Myocyte (in vitro differentiated cells): ENCODE data around the gene PSMG4. TPM values are rescaled to one million over a fixed set of nuclear protein-coding genes. Genes with fewer than 3 reads are reported as not detected.

Source experiments
- DNase-seq: peaks from one replicate; pipeline ENCODE4 v3.0.0-alpha.2; 2012; ENCODE audit warnings: low read depth
- polyA plus RNA-seq: library from polyadenylated mRNA; unstranded; fragments of >200 nt; gene quantifications from one replicate; pipeline ENCODE4 v1.2.1, GENCODE V29; 2012; ENCODE audit warnings: missing spikeins
- total RNA-seq: library from RNA; depleted of rRNA; stranded (reverse); fragments of >200 nt; gene quantifications from 2 replicates; pipeline ENCODE4 v1.2.3, GENCODE V29; 2014

The PSMG4 gene, protein sequence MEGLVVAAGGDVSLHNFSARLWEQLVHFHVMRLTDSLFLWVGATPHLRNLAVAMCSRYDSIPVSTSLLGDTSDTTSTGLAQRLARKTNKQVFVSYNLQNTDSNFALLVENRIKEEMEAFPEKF
- 16.8 and 43.0 TPM in 2 replicates for total RNA-seq
- polyA plus RNA-seq = 29.4 TPM

DNA sequence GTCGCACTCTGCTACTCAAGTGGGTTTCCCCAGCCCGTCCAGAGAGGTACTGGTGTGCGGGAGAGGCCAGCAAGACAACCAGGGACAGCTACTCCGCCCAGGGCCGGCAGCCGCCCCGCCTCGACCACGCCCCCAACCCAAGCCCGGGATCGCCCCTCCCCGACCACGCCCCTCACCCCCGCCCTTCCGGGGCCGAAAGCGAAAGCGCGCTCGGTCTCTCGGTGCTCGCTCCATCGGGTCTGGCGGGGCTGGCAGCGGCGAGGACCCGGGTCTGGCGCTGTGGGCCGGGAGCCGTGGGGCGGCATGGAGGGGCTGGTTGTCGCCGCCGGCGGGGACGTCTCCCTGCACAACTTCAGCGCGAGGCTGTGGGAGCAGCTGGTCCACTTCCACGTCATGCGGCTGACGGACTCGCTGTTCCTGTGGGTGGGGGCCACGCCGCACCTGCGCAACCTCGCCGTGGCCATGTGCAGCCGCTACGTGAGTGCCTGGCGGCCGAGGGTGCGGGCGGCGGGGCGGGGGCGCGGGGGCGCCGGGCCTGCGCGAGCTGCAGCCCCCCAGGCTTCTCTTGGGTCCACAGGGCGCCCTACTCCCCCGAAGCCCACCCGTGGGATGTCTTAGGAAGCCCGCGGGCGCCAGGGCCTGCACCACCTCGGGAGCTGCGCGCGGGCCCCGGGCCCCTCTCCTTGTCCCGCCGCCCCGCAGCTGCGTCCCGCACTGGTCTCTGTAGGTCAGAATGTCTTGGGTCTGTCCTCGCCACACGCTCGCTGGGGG is at the start of gene PSMG4:
Gene PSMG4, plus strand, starts transcription at position 228 of the 771 bp plus-strand sequence. Its CDS starts 76 bp downstream, at position 304.
- DNase-seq = peak; percentile 92

DNA sequence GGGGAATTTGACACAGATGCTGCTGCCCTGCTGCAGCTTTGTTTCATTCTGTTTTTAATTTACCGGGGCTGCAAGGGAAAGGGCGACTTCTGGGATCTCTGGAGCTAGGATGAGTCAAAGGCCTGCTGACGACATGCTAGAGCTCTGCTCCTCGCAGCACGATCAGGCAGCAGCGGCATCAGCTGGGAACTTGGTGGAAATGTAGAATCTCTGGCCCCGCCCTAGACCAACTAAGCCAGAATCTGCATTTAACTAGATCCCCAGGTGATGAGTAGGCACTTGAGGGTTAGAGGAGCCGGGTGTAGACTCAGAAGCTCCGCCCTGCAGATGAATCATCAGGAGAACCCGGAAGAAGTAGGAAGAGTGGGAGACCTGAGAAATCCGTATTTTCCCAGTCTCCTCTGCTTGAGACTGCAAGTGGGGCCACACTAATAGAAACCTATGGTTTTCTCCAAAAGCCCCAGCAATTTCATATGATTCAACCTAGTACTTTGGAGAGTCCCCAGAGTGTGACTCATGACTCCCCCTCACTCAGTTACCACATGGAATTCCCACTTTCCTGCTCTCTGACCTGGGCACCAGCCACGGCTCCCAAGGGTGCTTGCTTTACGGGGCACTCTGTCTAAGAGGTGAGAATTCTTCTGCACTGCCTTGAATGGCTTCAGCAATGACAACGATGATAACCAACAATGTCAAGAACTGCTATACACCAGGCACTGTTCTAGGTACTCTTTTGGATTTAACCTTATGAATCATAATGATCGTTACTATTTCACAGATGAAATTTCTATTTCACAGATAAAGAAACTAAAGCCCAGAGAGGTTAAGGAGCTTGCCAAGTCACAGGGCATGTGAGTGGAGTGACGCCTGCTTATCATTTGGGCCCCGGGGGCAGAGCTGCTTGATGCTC is 49.4 kb upstream of the PSMG4 start:
- DNase-seq = peak; percentile 96

DNA sequence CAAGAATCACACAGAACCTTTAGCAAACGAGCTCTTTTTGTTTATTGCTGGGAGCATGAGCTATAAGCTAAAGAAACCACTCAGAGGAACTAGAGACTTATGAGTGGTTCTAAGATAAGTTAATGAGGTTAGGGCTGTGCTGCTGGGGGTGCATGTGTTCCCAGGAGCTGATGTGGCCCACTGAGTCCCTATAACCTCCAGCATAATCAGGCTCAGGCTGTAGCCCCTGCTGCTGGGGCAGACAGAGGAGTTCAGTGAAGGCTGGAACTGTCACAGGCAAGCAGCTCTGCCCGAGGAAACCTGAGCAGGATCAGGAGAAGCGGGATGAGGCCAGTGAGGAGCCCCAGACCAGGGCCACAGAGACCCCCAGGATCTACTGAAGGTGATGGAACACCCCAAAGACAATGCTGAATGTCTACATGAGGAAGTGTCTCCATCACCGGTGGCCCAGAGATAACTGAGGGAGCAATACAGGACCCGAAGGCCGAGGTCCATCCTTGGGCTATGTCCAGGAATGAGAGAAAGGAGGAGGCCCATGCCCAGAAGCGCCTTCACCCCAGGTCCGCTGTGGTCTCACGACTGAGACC is 48.6 kb upstream of the PSMG4 start:
- DNase-seq = no peak

DNA sequence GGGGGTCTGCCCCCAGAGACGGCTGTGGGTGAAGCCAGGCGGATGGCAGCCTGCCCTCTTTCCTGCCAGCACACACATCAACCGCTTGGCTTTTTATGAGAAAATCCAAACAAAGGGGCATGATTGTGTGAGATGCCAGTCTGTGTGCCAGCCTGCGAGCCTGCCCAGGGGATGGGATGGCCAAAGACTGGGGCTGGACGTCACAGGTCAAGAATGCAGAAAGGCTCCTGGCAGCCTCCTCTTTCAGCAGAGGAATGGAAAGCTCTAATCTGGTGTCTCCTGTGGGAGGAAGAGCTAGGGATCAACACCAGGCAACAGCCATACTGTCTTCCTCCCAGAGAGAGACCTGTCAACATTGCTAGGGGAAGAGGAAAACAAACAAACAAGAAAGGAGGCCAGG is 47.1 kb upstream of the PSMG4 start:
- peak; percentile 60 for DNase-seq

DNA sequence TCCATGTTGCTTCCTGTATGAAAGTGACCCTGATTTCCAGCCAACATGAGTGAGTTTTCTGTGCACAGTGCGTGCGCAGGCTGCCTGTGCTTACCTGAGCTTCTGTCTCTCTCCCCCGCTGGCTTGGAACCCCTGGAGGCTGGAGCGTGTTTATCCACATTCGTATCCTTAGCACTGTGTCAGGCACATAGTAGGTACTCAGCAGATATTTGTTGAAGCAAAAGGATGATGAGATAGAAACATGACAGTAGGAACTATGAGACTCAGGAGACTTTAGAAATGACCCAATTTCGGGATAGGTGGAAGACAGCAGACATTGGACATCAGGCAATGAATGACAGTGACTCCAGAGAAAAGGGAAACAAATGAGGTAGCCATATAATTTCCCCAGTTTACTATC is 46.5 kb upstream of the PSMG4 start:
- DNase-seq = no peak

DNA sequence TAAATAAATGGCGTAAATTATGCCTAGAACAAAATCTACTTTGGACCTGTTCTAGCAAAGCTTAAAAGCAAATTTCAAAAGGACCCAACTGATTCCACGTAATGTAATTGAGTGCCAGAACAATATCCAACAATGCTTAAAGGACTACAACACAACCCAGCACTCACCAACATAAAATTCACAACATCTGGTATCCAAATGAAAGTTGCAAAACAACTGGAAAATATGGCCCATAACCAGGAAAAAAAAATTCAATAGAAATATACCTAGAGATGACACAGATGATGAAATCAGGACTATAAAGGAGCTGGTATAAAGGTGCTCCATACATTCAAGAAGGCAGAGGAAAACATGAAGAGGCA is 45.4 kb upstream of the PSMG4 start:
- DNase-seq = no peak

GRCh38 chr6:3214898-3215297 is 43.8 kb upstream of the PSMG4 start:
- no peak for DNase-seq

DNA sequence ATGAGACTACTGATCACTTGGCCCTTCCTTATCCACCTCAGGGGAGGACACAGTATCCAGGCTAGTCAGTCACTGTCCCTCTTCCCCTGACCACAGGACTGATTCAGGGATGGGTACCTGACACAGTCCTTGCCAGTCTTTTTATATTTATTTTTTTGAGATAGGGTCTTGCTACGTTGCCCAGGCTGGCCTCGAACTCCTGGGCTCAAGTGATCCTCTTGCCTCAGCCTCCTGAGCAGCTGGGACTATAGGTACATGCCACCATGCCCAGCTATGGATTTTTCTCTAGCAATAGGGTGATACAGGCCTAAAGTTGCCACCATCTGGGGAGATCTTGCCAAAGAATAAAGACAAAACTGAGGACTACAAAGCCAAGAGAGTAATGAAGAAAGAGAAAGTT is 41.5 kb upstream of the PSMG4 start:
- no peak for DNase-seq

- no peak for DNase-seq
Measured at GRCh38 chr6:3218266-3218665, 40.5 kb upstream of the PSMG4 start.

- DNase-seq = no peak
Measured at GRCh38 chr6:3220366-3220765, 38.4 kb upstream of the PSMG4 start.

DNA sequence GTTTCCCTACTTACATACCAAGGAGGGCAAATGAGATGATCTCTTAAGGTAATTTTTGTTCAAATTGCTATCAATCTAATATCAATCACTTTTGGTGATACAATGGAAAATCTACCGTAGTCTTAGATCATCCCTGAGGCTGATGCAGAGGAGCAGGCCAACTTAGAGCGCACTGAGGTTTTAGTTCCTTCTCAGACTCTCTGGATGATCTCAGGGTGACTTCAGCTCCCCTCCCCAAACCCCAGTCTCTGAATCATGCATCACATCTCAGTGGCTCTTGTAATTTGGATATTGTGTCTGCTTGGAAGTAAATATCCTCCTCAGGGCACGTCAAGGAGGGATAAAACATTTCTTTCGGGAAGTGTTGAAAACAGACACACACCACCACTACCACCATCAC is 37.2 kb upstream of the PSMG4 start:
- DNase-seq = no peak

GRCh38 chr6:3222506-3223038 is 36.2 kb upstream of the PSMG4 start:
- DNase-seq = peak; percentile 60

DNA sequence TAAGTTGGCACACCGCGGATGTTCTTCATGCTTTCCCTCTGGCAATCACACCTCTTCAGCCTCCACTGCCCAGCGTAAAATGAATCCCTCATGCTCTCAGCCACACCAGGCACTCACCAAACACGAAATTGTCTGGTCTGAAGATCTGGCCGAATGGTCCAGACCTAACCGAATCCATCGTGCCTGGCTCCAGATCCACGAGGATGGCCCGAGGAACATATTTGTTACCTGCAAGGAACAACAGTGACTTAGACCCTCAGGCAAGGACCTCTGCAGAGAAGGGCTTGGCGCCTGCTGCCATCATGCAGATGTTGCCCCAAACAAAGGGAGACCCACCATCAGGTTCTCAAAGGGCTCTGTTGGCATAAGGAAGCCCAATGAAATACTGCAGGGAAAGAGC is 32.7 kb upstream of the PSMG4 start:
- no peak for DNase-seq

DNA sequence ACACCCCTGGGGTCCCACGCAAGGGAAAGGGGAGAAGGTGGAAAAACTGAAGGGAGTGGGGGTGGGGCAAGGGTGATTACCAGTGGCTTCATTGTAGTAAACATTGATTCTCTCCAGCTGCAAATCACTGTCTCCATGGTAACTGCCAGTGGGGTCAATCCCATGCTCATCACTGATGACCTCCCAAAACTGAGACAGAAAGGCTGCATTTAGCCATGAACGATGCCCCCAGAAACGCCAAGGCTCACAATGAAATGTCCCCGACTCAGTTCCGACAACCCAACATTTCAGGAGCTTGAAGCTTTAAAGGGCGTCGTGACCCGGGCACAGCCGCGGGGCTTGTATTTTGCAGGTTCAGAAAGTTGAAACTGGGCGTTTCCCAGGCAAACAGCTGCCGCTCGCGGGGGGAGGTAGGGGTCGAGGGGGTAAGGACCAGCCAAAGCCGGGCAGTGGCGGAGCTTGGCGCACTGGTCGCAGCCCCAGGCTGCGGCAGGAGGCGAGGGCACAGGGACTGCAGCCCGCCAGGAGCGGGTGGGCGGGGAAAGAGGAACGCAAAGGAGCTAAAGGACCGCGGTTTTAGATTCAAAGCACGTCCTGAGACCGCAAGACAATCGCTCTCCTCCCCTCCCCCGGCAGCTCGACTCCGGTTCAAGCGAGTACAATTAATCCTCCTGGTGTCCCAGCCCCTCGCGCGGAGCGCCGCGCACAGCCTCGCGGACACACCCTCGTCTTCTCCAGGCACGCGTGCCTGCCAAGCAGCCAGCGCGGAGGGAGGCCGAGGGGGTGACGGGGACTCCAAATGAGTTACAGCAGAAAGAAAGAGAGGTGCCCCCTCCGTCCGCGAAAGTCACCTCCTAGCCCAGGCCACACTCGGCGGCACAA is 32.0 kb upstream of the PSMG4 start:
- peak; percentile 68 for DNase-seq

DNA sequence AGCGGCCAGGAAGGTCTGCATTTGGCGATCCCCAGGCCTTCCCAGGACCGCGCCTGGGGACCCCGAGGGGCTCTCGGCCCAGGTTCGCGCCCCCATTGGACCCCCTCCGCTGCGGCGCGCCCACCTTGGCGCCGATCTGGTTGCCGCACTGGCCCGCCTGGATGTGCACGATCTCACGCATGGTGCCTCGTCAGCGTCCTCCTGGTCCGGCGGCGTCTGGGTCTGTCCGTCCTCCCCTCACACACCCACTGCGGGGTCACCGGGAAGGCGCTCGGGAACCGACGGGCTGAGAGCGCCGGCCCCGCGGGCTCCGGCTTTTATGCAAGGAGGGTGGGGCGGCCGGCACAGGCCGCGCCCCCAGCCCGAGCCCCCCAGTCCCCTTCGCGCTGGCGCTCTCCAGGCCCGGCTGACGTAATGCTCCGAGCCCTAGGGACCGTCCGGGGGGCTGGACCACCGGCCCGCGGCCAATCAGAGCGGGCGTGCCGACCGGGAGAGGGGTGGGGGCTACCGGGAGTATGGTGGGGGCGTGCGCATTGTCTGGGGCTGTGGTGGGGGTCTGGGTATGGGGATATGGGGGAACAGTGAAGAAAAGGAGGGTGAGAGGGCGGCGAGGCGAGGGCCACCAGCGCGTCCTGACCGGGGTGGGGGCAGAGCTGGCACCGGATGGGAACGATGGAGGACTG is 31.2 kb upstream of the PSMG4 start, which contains the start of gene TUBB2B:
Gene TUBB2B, minus strand, starts transcription at position 291 of the 683 bp plus-strand sequence. Its CDS starts 110 bp downstream, at position 181.
- DNase-seq = peak; percentile 76

DNA sequence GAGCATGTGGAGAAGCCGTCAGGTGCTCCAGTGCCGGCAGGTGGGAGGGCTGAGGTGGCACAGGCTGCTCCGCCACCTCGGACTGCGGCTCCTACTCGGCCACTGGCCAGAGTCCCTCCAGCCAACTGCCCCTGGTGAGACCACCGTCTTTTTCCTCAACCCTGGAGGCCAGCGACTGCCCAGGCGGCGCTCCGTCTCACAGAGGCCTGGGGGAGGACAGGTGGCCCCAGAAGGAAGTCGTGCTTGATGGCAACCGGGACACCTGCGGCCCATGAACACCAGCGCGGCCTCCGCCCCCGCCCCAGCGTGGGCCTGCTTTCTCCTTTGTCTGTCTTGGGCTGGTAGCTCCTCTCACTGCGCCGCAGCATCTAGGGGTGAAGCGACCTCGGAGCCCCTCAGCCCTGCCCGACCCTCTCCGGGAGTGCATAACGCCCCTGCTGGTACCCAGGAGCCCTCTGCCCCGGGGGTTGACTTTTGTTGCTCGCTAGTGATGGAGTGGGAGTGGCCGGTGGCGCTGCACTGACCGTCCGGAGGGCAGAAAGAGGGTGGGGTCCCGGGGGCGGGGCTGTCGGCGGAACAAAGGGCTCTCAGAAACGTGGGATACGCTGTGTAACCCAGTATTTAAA is 30.6 kb upstream of the PSMG4 start:
- DNase-seq = no peak

DNA sequence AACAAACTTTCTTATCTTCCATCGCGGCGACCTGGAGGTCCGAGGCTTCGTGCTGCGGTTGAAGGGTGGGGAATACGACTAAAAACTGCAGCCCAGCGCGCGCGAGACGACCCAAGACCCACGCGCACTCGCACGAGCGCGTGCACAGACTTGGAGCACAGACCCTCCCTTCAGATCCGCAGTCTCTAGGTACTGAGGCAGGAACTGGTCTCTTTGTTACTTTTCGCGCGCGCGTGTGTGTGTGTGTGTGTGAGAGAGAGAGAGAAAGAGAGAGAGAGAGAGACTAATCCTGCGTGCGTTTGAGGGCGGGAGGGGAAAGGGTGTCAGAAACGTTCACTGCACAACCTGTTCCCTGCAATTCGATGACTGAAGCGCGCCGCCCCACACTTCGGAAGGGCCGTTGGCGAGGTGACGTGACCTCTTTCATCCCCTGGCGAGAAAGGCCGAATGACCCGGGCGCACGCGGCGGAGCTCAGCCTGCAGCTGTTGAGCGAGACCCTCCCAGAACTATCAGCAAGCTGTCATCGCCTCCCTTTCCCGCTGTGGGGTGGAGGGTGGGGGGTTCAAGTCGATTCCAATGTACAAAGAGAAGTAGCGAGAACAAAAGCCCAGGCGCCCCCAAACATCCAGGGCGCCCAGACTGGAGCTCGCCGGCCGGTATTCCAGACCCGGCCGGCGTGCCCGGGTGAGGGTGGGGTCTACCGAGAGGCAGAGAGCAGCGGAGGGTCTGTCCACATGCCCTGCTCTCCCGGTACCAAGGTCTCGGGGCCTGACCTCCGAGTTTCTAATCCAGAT is 29.8 kb upstream of the PSMG4 start:
- DNase-seq = no peak

DNA sequence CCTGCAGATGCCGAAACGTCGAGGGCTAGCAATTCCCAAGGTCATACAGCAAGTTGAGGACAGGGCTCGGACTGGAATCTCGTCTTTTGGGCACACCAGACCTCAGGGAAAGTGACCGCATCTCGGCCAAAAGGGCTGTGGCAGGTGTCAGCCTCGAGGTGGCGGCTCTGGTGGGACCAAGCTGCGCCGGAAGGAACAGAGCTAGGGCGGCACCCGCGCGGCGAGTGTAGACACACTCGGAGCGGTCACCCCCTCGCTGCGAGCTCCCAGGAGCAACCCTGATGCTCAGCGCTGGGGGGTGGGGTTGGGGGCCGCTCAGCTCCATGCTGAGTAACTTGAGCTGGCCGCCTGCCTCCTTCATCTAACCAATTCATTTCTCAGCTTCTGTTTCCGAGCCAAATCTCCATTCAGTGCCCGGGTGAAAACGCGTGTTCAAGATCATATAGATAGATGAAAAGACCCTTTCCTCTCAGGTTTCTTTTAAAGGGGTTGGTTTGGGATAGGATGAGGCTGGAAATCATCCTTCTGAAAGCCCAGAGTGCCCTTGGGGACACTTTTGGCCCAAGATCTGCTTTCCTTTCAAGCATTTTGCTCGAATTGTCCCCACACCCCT is 29.1 kb upstream of the PSMG4 start:
- DNase-seq = no peak
